Left ventricle myocardium inferior (tissue), 1 donor: Measurements from ENCODE around the gene OPRM1. TPM values are rescaled to one million over a fixed set of nuclear protein-coding genes. Genes with fewer than 3 reads are reported as not detected.

Source experiments
- DNase-seq: peaks from one replicate; pipeline ENCODE4 v3.0.0-alpha.2; 2020
- H3K27ac ChIP-seq: fragments of 200-600 bp; replicated peaks from 2 replicates; pipeline ENCODE4 v1.8.0; 2021
- H3K27me3 ChIP-seq: fragments of 200-600 bp; 2 replicates; pipeline ENCODE4 v1.8.0; 2021; ENCODE audit warnings: low read depth
- H3K36me3 ChIP-seq: fragments of 200-600 bp; 2 replicates; pipeline ENCODE4 v1.8.0; 2021
- H3K4me1 ChIP-seq: fragments of 200-600 bp; 2 replicates; pipeline ENCODE4 v1.8.0; 2021
- H3K4me3 ChIP-seq: fragments of 200-600 bp; 2 replicates; pipeline ENCODE4 v1.8.0; 2021; ENCODE audit warnings: mild to moderate bottlenecking, moderate library complexity
- H3K9me3 ChIP-seq: fragments of 200-600 bp; replicated peaks from 2 replicates; pipeline ENCODE4 v1.8.0; 2021
- CTCF ChIP-seq: fragments of 200-600 bp; IDR thresholded peaks from 2 replicates; pipeline ENCODE4 v1.8.0; 2021; ENCODE audit warnings: antibody characterized with exemption, mild to moderate bottlenecking, borderline replicate concordance
- intact Hi-C: fragments of 100-400 bp; cut with micrococcal nuclease; formaldehyde crosslinking; loops from one replicate; pipeline ENCODE4 v1.11.0; 2022
- total RNA-seq: library from RNA; stranded (reverse); fragmentation: NEBNext Ultra II Directional; extraction: Animal tissue kit (Norgen Biotek cat#: 25700); gene quantifications from one replicate; pipeline ENCODE4 v1.2.1, GENCODE V29; 2021
- donor health status: DM: no; HTN: yes; CAD: no; lungs with severe emphysema.

OPRM1 gene
- total RNA-seq, 1 donor from 2014 or later, result not detected

- Histone ChIP-seq H3K27ac (no peak overlapping the region), H3K9me3 (peaks cover 13% of the 10 kb centered on the region), H3K27me3 (peaks cover 8% of the 10 kb centered on the region), H3K36me3 (no peaks in the 10 kb centered on the region), H3K4me1 (no peaks in the 10 kb centered on the region), H3K4me3 (no peak overlapping the region)
- DNase-seq, result no peak
- intact Hi-C loops, result no loop called here
- TF ChIP-seq CTCF, result no peak
These were observed 86.4 kb downstream of the OPRM1 start for GRCh38 chr6:154125421-154125820.

- DNase-seq, result no peak
- no peaks in the 10 kb centered on the region for H3K4me1 ChIP-seq
- TF ChIP-seq CTCF, result no peak
- peaks cover 10% of the 10 kb centered on the region for H3K9me3 ChIP-seq
- no peak overlapping the region for H3K4me3 ChIP-seq
- no peak overlapping the region for H3K27ac ChIP-seq
- intact Hi-C loops, result no loop called here
- H3K36me3 ChIP-seq, result no peaks in the 10 kb centered on the region
- H3K27me3 ChIP-seq, result peaks cover 8% of the 10 kb centered on the region
These were observed 88.6 kb downstream of the OPRM1 start for GRCh38 chr6:154127657-154128056.

GRCh38 chr6:154134471-154135147 is 95.6 kb downstream of the OPRM1 start:
- DNase-seq, result no peak
- Histone ChIP-seq H3K27ac (no peak overlapping the region), H3K9me3 (no peaks in the 10 kb centered on the region), H3K36me3 (no peaks in the 10 kb centered on the region), H3K4me3 (no peak overlapping the region), H3K27me3 (peaks cover 5% of the 10 kb centered on the region), H3K4me1 (no peaks in the 10 kb centered on the region)
- no peak for TF ChIP-seq CTCF
- intact Hi-C loops, result no loop called here

GRCh38 chr6:154138793-154139192 is 99.8 kb downstream of the OPRM1 start:
- TF ChIP-seq CTCF, result no peak
- Histone ChIP-seq H3K36me3 (no peaks in the 10 kb centered on the region), H3K27ac (no peak overlapping the region), H3K4me3 (no peak overlapping the region), H3K4me1 (no peaks in the 10 kb centered on the region), H3K9me3 (no peaks in the 10 kb centered on the region), H3K27me3 (peaks cover 5% of the 10 kb centered on the region)
- intact Hi-C loops, result no loop called here
- DNase-seq, result no peak

- no peak for TF ChIP-seq CTCF
- no peaks in the 10 kb centered on the region for H3K36me3 ChIP-seq
- no peak for DNase-seq
- peaks cover 5% of the 10 kb centered on the region for H3K27me3 ChIP-seq
- no peaks in the 10 kb centered on the region for H3K4me1 ChIP-seq
- no peak overlapping the region for H3K4me3 ChIP-seq
- intact Hi-C loops, result no loop called here
- H3K27ac ChIP-seq, result no peak overlapping the region
- H3K9me3 ChIP-seq, result no peaks in the 10 kb centered on the region
These were observed 100.9 kb downstream of the OPRM1 start for GRCh38 chr6:154139892-154140291.

GRCh38 chr6:154140743-154141142 is 101.7 kb downstream of the OPRM1 start:
- TF ChIP-seq CTCF, result no peak
- no peak for DNase-seq
- Histone ChIP-seq H3K27me3 (peaks cover 4% of the 10 kb centered on the region), H3K36me3 (no peaks in the 10 kb centered on the region), H3K27ac (no peak overlapping the region), H3K9me3 (no peaks in the 10 kb centered on the region), H3K4me1 (no peaks in the 10 kb centered on the region), H3K4me3 (no peak overlapping the region)
- intact Hi-C loops, result no loop called here
